ENCODE results near the gene EXOSC9.

EXOSC9 gene

DNA sequence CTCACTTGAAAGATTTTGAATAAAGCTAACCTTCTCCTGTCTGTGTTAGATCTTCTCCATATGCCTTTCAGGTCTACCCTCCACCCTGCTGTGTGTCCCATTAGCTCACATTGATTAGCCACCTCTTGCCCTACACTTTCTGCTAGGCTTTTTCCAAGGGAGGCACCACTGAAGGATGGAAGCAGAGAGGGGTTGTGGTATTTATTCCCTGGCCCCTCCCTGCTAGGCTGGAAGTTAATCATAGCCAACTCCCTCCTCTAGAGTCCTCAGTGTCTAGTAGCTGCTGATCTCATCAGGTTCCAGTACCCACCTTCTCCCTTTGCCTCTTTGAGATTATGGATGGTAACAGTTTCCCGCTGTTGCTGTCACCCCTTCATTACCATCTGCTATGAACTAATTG lies 27.2 kb upstream of the EXOSC9 start:
- no peak overlapping the region for H3K4me3 ChIP-seq (ENCODE audit: low read length)
- H3K9ac ChIP-seq (ENCODE audit: low read depth, low read length): no peak overlapping the region
- no peaks in the 10 kb centered on the region for H3K9me3 ChIP-seq (ENCODE audit: insufficient read depth, low read depth, low read length)
- H3K4me1 ChIP-seq (ENCODE audit: insufficient read depth, low read length): peaks cover 5% of the 10 kb centered on the region; the same call in 1 of the 2 replicates
- no peaks in the 10 kb centered on the region for H3K36me3 ChIP-seq (ENCODE audit: insufficient read depth, low read depth, low read length)
- H3K27ac ChIP-seq (ENCODE audit: low read length): no peak overlapping the region
- H3K27me3 ChIP-seq (ENCODE audit: insufficient read depth, low read length): peaks cover 12% of the 10 kb centered on the region; the same call in 1 of the 2 replicates

DNA sequence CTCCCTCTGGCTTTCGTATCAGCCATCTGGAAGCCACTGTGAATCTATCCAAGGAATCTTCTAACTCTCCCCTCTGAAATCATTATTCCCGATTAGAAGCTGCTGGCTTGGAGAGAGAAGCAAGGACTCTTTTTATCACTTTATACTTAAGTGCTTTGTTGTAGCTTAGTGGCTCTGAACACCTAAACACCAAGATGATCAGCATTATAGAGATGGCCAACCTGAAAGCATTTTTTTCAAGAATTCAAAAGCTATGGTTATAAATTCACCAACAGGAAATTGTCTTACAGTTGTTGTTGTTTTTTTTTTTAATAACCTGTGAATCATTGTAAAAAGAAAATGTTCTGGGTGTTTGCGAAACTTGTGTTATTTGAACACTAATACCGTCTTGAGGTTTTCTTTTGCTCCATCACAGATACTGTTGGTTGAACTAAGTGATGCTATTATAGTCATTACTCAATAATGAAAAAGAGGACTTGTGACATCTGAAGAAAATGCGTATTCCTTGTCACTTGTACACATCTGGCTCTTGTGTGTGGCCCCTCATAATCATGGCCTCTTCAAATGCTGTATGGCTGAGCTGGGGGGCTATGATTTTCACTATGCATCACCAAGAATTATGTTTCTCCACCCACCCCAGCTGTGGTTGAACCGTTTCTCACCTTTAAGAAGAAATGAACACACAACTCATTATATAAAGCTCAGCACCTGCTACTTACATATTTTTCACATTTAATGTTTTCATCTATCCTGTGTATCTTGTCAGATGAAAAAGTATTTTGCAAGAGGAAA lies 24.3 kb upstream of the EXOSC9 start:
- no peak overlapping the region for H3K27ac ChIP-seq (ENCODE audit: low read length)
- no peaks in the 10 kb centered on the region for H3K9me3 ChIP-seq (ENCODE audit: insufficient read depth, low read depth, low read length)

GRCh38 chr4:121777625-121778024 lies 23.5 kb upstream of the EXOSC9 start:
- no peak overlapping the region for H3K4me3 ChIP-seq (ENCODE audit: low read length)
- H3K9ac ChIP-seq (ENCODE audit: low read depth, low read length): no peak overlapping the region
- H3K9me3 ChIP-seq (ENCODE audit: insufficient read depth, low read depth, low read length): no peaks in the 10 kb centered on the region
- H3K36me3 ChIP-seq (ENCODE audit: insufficient read depth, low read depth, low read length): no peaks in the 10 kb centered on the region
- no peaks in the 10 kb centered on the region for H3K27me3 ChIP-seq (ENCODE audit: insufficient read depth, low read length)
- no peak overlapping the region for H3K27ac ChIP-seq (ENCODE audit: low read length)
- peaks cover 5% of the 10 kb centered on the region; the same call in 1 of the 2 replicates for H3K4me1 ChIP-seq (ENCODE audit: insufficient read depth, low read length)

More for the DNA sequence above, 24.3 kb upstream of the EXOSC9 start:
- Histone ChIP-seq H3K36me3 (ENCODE audit: insufficient read depth, low read depth, low read length) (no peaks in the 10 kb centered on the region), H3K4me3 (ENCODE audit: low read length) (no peak overlapping the region), H3K9ac (ENCODE audit: low read depth, low read length) (no peak overlapping the region), H3K27me3 (ENCODE audit: insufficient read depth, low read length) (no peaks in the 10 kb centered on the region), H3K4me1 (ENCODE audit: insufficient read depth, low read length) (peaks cover 5% of the 10 kb centered on the region; the same call in 1 of the 2 replicates)

DNA sequence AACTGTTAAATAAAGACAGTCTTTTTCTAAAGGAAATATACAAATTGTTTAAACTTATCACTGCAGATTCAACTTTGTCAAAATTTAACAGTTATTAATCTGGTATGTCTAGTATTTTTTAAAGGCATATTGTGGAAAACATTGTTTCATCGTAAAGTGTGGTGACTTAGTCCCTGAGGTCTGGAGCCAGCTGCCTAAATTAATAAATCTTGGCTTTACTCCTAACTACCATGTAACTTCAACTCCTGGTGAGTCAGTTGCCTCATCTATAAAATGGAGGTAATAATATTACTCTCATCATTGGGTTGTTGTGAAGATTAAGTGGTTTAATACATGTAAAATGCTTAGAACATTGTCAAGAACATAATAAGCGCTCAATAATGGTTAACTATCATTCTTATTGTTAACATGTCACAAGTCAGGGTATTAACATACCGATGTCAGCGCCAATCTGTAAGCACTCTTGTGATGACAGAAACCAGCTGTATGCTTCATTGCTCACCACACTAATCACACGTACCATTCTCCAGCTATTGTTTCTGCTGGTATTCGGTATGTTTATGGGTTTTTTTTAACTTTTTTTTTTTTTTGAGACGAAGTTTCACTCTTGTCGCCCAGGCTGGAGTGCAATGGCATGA lies 22.0 kb upstream of the EXOSC9 start:
- H3K4me3 ChIP-seq (ENCODE audit: low read length): no peak overlapping the region
- H3K27me3 ChIP-seq (ENCODE audit: insufficient read depth, low read length): no peaks in the 10 kb centered on the region
- no peak overlapping the region for H3K9ac ChIP-seq (ENCODE audit: low read depth, low read length)
- peaks cover 3% of the 10 kb centered on the region; the same call in 1 of the 2 replicates for H3K4me1 ChIP-seq (ENCODE audit: insufficient read depth, low read length)
- no peaks in the 10 kb centered on the region for H3K36me3 ChIP-seq (ENCODE audit: insufficient read depth, low read depth, low read length)
- no peak overlapping the region for H3K27ac ChIP-seq (ENCODE audit: low read length)
- no peaks in the 10 kb centered on the region for H3K9me3 ChIP-seq (ENCODE audit: insufficient read depth, low read depth, low read length)

GRCh38 chr4:121783210-121783609 lies 17.9 kb upstream of the EXOSC9 start:
- H3K27ac ChIP-seq (ENCODE audit: low read length): no peak overlapping the region
- no peaks in the 10 kb centered on the region for H3K36me3 ChIP-seq (ENCODE audit: insufficient read depth, low read depth, low read length)
- no peaks in the 10 kb centered on the region for H3K27me3 ChIP-seq (ENCODE audit: insufficient read depth, low read length)
- no peak overlapping the region for H3K9ac ChIP-seq (ENCODE audit: low read depth, low read length)
- no peaks in the 10 kb centered on the region for H3K9me3 ChIP-seq (ENCODE audit: insufficient read depth, low read depth, low read length)
- peaks cover 4% of the 10 kb centered on the region; the same call in 1 of the 2 replicates for H3K4me1 ChIP-seq (ENCODE audit: insufficient read depth, low read length)
- H3K4me3 ChIP-seq (ENCODE audit: low read length): no peak overlapping the region

GRCh38 chr4:121784401-121784800 lies 16.7 kb upstream of the EXOSC9 start:
- no peak overlapping the region for H3K27ac ChIP-seq (ENCODE audit: low read length)
- H3K4me1 ChIP-seq (ENCODE audit: insufficient read depth, low read length): peaks cover 4% of the 10 kb centered on the region; the same call in 1 of the 2 replicates
- H3K27me3 ChIP-seq (ENCODE audit: insufficient read depth, low read length): no peaks in the 10 kb centered on the region
- H3K9ac ChIP-seq (ENCODE audit: low read depth, low read length): no peak overlapping the region
- H3K4me3 ChIP-seq (ENCODE audit: low read length): no peak overlapping the region
- no peaks in the 10 kb centered on the region for H3K9me3 ChIP-seq (ENCODE audit: insufficient read depth, low read depth, low read length)
- H3K36me3 ChIP-seq (ENCODE audit: insufficient read depth, low read depth, low read length): no peaks in the 10 kb centered on the region

DNA sequence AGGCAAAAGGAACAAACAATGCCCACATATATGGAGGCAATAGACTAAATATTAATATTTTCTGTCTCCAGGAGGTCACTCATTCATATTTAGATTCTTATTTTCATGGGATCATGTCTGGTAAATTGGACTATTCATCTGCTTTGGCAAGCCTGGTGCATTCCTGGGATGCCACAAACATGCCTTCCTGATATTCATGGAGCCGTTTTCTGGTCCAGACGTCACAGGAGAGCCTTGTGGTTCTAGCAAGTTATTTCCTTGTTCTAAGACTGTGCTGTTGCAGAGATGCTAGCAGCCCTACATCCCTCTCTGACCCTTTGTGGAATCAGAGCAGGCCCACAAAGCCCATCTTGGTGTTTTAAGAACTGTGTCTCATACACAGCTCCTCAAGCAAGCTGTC lies 16.1 kb upstream of the EXOSC9 start:
- no peaks in the 10 kb centered on the region for H3K9me3 ChIP-seq (ENCODE audit: insufficient read depth, low read depth, low read length)
- no peaks in the 10 kb centered on the region for H3K36me3 ChIP-seq (ENCODE audit: insufficient read depth, low read depth, low read length)
- H3K4me3 ChIP-seq (ENCODE audit: low read length): no peak overlapping the region
- peaks cover 4% of the 10 kb centered on the region; the same call in 1 of the 2 replicates for H3K4me1 ChIP-seq (ENCODE audit: insufficient read depth, low read length)
- H3K27me3 ChIP-seq (ENCODE audit: insufficient read depth, low read length): no peaks in the 10 kb centered on the region
- no peak overlapping the region for H3K9ac ChIP-seq (ENCODE audit: low read depth, low read length)
- no peak overlapping the region for H3K27ac ChIP-seq (ENCODE audit: low read length)

GRCh38 chr4:121785479-121785878 lies 15.6 kb upstream of the EXOSC9 start:
- H3K27ac ChIP-seq (ENCODE audit: low read length): no peak overlapping the region
- no peak overlapping the region for H3K9ac ChIP-seq (ENCODE audit: low read depth, low read length)
- no peaks in the 10 kb centered on the region for H3K36me3 ChIP-seq (ENCODE audit: insufficient read depth, low read depth, low read length)
- no peaks in the 10 kb centered on the region for H3K27me3 ChIP-seq (ENCODE audit: insufficient read depth, low read length)
- peaks cover 4% of the 10 kb centered on the region; the same call in 1 of the 2 replicates for H3K4me1 ChIP-seq (ENCODE audit: insufficient read depth, low read length)
- no peak overlapping the region for H3K4me3 ChIP-seq (ENCODE audit: low read length)
- no peaks in the 10 kb centered on the region for H3K9me3 ChIP-seq (ENCODE audit: insufficient read depth, low read depth, low read length)

DNA sequence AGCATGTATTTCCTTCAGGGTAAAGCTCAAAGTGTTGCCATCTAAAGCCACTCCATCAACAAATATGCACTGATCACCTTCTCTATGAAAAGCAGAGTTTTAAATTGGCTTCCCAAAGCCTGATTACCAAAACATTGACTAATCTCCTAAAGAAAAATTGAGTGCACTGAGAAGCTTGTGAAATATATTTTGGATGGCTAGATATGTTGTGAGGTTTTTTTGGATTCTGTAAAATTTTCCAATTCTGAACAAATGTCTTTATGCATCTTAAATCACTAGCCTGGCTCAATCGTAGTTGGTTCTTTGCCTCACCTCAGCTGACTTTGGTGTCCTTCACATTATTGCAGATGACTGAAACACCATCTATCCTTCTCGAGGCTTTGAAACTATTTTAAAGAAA lies 14.9 kb upstream of the EXOSC9 start:
- H3K4me1 ChIP-seq (ENCODE audit: insufficient read depth, low read length): peaks cover 4% of the 10 kb centered on the region; the same call in 1 of the 2 replicates
- H3K36me3 ChIP-seq (ENCODE audit: insufficient read depth, low read depth, low read length): no peaks in the 10 kb centered on the region
- no peaks in the 10 kb centered on the region for H3K9me3 ChIP-seq (ENCODE audit: insufficient read depth, low read depth, low read length)
- H3K9ac ChIP-seq (ENCODE audit: low read depth, low read length): no peak overlapping the region
- no peak overlapping the region for H3K4me3 ChIP-seq (ENCODE audit: low read length)
- H3K27ac ChIP-seq (ENCODE audit: low read length): no peak overlapping the region
- no peaks in the 10 kb centered on the region for H3K27me3 ChIP-seq (ENCODE audit: insufficient read depth, low read length)

GRCh38 chr4:121788896-121789295 lies 12.2 kb upstream of the EXOSC9 start:
- Histone ChIP-seq H3K9ac (ENCODE audit: low read depth, low read length) (no peak overlapping the region), H3K27ac (ENCODE audit: low read length) (no peak overlapping the region), H3K36me3 (ENCODE audit: insufficient read depth, low read depth, low read length) (no peaks in the 10 kb centered on the region), H3K9me3 (ENCODE audit: insufficient read depth, low read depth, low read length) (no peaks in the 10 kb centered on the region), H3K27me3 (ENCODE audit: insufficient read depth, low read length) (no peaks in the 10 kb centered on the region), H3K4me3 (ENCODE audit: low read length) (no peak overlapping the region), H3K4me1 (ENCODE audit: insufficient read depth, low read length) (peaks cover 4% of the 10 kb centered on the region; the same call in 1 of the 2 replicates)

- no peak overlapping the region for H3K4me3 ChIP-seq (ENCODE audit: low read length)
- H3K27me3 ChIP-seq (ENCODE audit: insufficient read depth, low read length): no peaks in the 10 kb centered on the region
- peaks cover 4% of the 10 kb centered on the region; the same call in 1 of the 2 replicates for H3K4me1 ChIP-seq (ENCODE audit: insufficient read depth, low read length)
- H3K36me3 ChIP-seq (ENCODE audit: insufficient read depth, low read depth, low read length): no peaks in the 10 kb centered on the region
- no peaks in the 10 kb centered on the region for H3K9me3 ChIP-seq (ENCODE audit: insufficient read depth, low read depth, low read length)
- no peak overlapping the region for H3K27ac ChIP-seq (ENCODE audit: low read length)
- H3K9ac ChIP-seq (ENCODE audit: low read depth, low read length): no peak overlapping the region
These were observed 11.7 kb upstream of the EXOSC9 start for GRCh38 chr4:121789455-121789854.
